HG02981 (cell line): ENCODE results near the gene NTN3.
A peak's percentile ranks its signal among the peaks of the same experiment; 100 is the strongest.

Source experiments
- ATAC-seq: cut with Tn5 transposase; IDR thresholded peaks from one replicate; pipeline ENCODE4 v1.9.1; 2021; ENCODE audit warnings: mild to moderate bottlenecking, moderate library complexity; ENCODE audit not compliant: unreplicated experiment

The NTN3 gene

GRCh38 chr16:2495041-2495440, 23.9 kb downstream of the NTN3 start:
- no peak for ATAC-seq

- no peak for ATAC-seq
These were observed 25.4 kb downstream of the NTN3 start for GRCh38 chr16:2496223-2497115.

DNA sequence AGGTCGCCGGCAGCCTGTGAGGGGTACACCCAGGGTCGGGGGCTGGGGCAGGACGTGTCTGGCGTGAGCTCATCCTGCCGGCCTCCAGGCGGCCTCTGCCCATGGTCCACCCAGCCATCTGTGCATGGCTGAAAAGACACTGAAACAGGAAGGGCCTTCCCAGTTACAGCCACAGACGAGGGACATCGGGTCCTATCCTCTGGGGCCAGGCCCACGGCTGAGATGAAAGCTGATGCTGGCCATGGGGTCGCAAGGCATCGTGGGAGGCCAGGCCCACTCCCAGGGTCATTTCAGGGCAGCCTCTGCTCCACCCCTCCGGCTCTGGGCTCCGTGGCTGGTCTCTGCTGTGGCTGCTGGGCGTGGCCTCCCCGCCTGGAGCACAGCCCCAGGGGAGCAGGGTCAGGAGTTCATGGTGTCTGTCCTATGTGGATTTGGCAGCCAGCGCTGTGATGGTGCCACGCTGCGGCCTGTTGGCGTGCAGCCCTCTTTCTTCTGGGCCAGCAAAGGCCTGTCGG, 26.1 kb downstream of the NTN3 start:
- ATAC-seq: no peak

DNA sequence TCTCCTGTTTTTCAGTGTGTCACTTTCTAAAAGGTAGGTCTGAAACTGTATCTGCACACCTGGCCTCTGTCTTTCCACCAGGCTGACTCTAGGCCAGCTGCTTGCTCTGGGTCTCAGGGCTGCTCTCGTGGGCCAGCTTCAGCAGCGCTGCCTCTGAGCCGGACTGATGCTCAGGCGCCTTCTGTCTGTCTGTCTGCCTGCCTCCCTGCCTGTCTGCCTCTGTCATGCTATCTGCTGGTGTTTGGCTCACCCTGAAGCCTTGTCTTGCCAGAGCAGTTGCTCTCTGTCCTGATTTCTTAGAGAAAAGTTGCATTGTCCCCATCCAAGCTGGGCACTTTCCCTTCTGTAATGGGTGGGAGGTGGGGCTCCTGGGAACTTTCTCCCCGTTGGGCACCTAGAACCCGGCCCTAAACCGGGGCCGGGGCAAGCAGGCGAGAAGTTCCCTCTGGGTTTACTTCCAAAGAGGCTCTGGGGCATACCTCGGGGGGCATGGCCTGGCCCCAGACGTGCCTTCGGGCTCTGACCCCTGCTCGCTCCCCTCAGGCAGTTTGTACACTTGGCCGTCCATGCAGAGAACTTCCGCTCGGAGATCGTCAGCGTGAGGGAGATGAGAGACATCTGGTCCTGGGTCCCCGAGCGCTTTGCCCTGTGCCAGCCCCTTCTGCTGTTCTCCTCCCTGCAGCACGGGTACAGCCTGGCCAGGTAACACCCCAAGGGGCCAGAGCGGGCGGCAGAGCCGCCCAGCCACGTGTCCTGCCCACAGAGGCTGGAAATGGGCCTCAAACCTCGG, 26.8 kb downstream of the NTN3 start:
- no peak for ATAC-seq

GRCh38 chr16:2498531-2499253, 27.6 kb downstream of the NTN3 start:
- ATAC-seq: no peak

GRCh38 chr16:2499454-2499853, 28.4 kb downstream of the NTN3 start:
- no peak for ATAC-seq

DNA sequence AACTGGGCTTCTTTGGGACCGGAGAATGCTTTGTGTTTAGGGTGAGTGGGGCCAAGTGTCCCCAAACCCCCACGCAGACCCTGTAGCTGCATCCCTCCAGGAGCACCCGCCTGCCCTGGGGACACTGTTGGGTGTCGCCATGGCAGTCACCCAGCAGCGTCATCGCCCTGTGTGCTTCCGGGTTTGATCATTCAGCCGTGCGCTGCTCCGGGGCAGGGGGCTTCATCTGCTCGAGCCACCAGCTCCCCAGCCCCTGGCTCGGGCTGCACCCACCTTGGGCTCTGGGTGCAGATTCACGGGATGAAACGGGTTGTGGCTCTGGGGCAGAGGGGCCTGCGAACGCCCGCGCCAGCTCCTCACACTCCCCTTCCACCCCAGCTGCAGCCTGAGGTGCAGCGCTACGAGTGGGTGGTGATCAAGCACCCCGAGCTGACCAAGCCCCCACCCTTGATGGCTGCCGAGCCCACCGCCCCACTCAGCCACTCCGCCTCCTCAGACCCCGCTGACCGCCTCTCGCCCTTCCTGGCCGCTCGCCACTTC, 28.9 kb downstream of the NTN3 start:
- ATAC-seq: no peak

DNA sequence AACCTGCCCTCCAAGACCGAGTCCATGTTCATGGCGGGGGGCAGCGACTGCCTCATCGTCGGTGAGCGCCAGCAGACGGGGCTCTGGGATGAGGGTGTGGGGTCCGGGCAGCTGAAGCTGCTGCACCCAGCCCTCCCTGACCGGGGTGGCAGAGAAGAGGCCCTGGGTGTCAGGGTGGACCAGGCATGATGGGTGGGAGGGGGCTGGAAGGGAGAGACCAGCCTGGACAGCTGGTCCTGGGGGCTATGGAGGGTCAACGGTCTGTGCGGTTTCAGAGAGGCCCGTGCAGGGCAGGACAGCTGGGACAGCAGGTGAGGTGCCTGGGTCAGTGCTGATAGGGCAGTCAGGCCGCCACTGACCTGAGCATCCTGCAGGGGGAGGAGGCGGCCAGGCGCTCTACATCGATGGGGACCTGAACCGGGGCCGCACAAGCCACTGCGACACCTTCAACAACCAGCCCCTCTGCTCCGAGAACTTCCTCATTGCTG, 29.4 kb downstream of the NTN3 start:
- no peak for ATAC-seq

DNA sequence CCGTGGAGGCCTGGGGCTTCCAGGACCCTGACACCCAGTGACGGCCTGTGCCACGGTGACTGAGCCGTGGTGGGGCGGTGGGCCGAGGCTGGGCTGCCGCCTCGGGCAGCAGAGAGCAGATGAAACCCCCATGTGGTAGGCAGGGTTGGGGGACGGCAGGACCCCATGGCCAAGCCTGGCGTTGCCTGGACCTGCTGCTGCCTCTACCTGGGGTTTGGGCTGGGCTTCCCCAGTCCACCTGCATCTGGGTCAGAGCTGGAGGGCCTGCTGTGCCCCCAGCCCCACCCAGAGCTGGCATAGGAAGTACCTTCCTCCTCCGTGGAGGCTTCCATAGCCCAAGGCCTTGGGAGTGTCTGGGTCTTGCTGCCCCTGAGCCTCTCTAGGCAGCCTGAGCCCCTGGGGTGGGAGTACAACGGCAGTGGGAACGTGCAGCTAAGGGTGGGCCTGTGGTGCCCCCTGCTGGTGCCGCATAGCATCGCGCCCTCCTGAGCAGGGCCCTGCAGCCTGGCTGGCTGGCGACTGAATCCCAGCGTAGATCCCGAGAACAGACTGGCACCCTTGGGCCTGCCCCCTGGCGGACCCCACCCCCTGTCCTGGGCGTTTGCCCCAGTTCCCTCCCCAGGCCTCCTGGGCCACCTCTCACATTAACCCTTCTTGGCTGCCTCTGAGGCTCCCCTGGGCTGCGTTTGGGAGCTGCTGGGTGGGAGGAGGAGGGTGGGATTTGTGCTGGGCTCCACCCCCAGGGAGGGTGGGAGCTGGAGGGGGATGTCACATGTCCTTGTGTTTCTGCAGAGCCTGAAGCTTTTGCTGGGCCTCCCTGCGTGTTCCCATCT, 30.0 kb downstream of the NTN3 start:
- no peak for ATAC-seq

DNA sequence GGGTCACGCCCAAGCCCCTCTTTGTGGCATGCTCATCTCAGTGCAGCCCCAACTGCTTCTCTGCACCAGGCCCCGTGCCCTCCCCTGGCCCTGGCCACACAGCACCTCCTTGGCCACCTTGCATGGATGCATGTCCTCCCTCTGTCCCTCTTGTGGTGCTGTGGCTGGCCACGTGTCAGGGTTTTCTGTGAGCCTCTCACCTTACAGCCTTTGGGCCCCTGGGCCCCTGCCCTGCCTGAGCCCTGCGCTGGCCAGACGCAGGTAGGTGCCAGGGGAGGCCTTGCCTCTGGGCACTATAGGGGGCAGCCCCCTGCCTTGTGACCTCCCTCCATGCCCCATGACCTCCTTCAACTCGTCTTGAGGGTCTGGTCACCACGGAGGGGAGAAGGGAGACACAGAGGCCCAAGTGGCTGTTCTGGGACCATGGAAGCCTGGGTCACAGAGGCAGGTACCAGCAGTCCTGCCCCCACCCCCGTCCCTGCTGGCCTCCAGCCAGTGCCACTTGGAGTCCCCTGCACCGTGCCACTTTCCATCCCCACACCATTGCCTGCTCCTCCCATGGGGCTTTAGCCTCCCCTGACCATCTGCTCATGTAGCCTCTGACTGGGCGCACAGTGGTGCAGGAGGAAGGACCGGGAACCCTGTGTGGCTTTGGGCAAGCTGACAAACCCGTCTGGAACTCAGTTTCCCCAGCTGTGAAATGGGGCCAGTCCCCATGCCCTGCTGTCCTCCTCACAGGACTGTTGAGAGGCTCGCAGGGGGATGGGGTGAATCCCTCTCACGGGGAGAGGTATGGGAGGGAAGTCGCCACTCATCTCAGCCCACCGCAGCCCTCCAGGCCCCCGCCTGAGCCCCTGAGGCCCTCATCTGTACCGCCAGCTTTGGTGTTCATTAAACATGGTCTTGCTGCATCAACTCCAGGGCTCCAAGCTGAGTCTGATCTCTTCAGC, 31.1 kb downstream of the NTN3 start:
- ATAC-seq: no peak

GRCh38 chr16:2505695-2506094, 34.6 kb downstream of the NTN3 start:
- ATAC-seq: no peak

DNA sequence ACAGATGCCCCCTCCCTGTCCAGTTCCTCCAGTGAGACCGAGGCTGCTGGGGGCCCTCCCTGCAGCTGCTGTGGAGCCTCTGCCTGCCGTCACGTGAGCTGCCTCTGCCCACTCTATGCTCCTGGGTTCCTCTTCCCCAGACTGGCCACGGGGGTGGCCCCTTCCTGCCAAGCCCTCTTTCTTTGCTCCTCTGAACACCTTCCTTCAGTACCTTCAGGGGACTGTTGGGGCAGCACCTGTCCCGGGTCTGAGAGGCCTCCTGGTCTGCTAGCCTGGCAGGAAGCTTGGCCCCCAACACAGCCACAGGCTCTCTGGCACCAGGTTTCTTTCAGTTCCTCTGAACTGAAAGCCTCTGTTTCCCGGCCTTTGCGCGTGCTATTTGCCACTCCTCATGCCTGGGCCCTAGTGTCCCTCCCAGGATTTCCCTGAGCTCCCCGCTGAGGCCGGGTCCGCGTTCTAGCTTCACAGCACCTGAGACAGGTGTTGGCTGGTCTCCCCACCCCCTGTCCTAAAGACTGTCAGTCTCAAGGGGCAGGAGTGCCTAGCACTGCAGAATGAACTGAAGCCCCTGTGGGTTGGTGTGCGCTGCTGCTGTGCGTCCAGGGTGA, 36.1 kb downstream of the NTN3 start:
- ATAC-seq: peak; percentile 70

DNA sequence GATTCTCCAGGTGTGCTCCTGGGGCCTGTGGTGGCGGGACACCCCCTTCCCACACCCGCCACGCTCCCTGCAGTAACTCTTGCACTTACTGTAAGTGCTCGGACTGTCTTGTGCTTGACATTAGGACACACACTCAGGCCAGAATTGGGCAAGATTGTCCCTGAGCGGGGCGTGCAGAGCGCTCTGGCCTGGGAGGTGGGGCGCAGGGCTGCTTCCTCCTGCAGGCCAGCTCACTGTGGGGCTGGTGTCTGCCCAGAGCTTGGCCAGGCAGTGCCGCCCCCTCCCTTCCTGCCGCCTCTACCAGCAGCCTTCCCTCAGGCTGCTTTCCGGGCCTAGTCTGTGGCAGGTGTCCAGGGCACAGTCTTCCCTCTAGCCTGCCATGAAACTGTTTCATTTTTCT, 36.6 kb downstream of the NTN3 start:
- ATAC-seq: peak; percentile 6

DNA sequence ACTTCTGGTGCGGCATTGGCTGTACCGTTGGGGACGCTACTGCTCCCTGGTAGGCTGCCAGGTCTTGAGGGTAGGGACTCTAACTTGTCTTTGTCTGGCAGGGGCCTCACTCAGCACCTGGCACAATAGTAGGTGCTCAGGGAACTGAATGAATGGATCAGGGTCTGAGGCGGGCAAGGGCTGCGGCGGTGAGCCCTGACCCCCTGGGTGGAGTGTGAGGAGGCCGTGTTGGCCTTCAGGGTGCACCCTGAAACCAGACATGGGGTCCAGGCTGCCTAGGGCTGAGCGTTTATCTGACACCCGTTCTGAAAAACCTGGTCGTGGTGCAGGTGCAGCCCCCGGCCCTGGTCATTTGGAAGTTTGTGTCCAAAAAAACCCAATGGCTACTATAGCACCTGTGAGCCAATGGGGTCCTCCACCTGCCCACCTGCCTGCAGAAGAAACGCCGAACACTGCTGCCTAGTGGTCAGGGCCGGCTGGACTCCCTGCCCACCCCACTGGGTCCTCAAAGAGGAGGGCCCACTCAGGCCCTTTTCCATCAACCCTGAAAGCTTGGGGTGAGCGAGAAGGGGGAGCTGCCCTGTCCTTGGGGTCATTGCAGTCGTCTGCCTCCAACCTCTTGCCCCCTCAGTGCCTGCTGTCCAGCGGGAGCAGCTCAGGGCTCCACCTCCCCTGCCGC, 37.8 kb downstream of the NTN3 start:
- ATAC-seq: no peak

- no peak for ATAC-seq
These were observed 40.2 kb downstream of the NTN3 start for GRCh38 chr16:2511128-2511800.

GRCh38 chr16:2511996-2512734, 41.1 kb downstream of the NTN3 start:
- no peak for ATAC-seq
